HS-5 (cell line): Measurements from ENCODE around the gene CTXN1.
"Not testable (repeated sequence)": the region's sequence is repeated elsewhere in the genome, so short reads cannot be mapped to it uniquely, and the experiment has no call there.

Source experiments
- DNase-seq: peaks from one replicate; pipeline ENCODE4 v3.0.0-alpha.2; 2012; ENCODE audit warnings: low read depth

Gene CTXN1

GRCh38 chr19:7926021-7926726 is at the start of gene CTXN1:
CTXN1 (minus strand) TSS chr19:7926135; CDS start chr19:7925538, 597 bp downstream.
- DNase-seq: no peak

DNA sequence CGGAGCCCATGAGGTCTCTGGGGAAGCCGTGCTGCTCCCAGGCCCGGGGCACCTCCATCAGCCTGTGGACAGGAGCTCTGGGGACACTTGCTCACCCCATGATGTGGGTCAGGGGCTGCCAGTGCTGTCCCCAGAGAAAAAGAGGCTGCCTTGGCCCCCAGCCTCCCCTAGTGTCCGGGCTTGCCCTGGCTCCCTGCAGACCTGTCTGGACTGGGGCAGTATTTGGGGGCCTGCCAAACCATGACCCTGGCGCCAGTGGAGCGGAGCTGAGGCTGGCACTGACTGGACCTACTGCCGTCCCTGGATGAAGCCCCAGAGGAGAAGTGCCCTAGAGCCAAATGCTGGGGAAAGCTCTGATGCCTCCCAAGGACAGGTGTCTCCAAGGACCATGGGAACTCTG is 49.1 kb upstream of the CTXN1 start:
- DNase-seq: no peak

DNA sequence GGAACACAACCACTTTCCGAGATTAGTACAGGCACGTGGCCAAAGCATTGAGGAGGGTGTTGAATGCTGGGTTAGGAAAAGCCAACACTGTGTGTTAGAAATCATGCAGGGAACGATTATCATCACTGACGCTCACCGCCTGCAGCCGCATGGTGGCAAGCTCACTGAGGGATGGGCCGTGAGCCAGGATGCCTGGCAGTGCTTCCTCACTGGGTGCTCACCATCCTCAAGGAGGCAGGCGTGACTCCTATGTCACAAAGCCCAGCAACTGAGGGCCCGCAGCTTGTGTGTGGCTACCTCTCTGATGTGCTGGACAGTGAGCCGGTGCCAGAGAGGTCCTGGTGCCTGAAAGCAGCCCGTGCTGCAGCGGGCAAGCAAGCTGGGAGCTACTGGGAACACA is 47.9 kb upstream of the CTXN1 start:
- no peak for DNase-seq

GRCh38 chr19:7971553-7972520 is 45.9 kb upstream of the CTXN1 start:
- DNase-seq: no peak

GRCh38 chr19:7970716-7971448 is 44.9 kb upstream of the CTXN1 start:
- no peak for DNase-seq

- DNase-seq: no peak
Observed at GRCh38 chr19:7969555-7969939, 43.6 kb upstream of the CTXN1 start.

DNA sequence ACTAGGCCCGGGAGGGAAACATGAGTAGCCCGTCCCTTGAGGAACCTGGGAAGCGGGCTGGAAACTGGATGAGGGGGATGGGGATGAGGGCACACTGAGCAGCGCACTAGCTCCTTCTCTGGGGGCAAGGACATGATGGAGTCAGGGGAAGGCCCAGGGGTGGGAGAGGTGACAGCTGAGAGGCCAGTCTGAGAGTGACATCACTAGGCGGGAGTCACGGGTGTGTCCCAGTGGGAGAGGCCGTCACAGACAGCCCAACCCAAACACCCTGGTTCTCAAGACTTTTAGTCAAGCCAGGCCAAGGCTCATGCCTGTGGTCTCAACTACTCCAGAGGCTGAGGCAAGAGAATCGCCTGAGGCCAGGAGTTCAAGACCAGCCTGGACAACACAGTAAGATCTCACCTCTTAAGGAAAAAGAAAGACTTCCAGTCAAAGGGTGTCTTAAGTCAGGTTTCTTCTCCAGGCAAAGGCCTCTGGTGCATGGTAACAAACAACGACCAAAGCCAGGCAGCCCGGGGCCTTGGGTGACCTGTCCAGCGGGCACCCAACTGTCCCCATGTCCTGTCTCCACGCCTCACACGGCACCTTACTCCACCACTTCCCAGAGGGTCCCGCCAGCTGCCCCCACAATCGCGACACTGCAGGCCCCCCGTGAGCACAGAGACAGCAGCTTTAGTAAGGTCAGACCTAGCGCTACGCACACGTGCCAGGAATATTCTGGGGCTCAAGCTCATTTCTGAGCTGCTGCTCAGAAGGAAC is 43.0 kb upstream of the CTXN1 start:
- no peak for DNase-seq

DNA sequence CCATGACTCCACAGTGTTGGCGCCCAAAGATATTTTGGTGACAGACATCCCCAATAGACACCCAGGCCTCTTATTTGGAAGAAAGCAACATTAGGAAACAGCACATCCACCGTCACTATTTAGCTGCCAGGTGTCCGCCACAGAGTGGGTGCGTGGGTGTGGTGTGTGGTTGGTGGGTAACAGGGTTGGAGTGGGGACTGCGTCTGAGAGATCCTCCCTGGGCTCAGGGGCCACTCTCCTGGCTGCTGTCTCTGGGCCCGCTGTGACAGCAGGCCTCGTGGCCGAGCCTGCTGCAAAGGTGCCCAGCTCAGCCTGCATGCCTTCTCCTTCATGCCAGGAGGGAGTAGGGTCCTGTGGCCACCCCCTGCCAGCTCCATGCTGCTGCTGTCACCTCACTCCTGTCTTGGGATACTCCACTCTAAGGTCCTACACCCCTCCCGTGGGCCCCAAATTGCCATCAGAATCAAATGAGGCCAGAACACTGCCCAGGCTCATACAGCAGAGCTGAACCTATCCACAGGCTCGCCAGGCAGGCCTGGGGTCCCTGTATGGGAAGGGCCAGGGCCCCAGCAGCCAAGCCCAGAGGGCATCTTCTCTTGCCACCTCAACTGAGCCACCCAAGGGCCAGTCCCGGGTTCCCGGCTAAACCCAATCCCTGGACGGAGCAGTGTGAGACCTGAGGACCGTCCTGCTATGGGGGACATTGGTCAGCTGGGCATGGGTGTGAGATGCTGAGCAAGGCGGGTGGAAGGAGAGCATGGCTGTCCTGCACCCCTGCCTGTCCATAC is 42.3 kb upstream of the CTXN1 start:
- DNase-seq: no peak

GRCh38 chr19:7965921-7966665 is 40.2 kb upstream of the CTXN1 start:
- DNase-seq: no peak

GRCh38 chr19:7965259-7965841 is 39.4 kb upstream of the CTXN1 start:
- DNase-seq: no peak

GRCh38 chr19:7963566-7963965 is 37.6 kb upstream of the CTXN1 start:
- DNase-seq: no peak

GRCh38 chr19:7962644-7963268 is 36.8 kb upstream of the CTXN1 start:
- no peak for DNase-seq

DNA sequence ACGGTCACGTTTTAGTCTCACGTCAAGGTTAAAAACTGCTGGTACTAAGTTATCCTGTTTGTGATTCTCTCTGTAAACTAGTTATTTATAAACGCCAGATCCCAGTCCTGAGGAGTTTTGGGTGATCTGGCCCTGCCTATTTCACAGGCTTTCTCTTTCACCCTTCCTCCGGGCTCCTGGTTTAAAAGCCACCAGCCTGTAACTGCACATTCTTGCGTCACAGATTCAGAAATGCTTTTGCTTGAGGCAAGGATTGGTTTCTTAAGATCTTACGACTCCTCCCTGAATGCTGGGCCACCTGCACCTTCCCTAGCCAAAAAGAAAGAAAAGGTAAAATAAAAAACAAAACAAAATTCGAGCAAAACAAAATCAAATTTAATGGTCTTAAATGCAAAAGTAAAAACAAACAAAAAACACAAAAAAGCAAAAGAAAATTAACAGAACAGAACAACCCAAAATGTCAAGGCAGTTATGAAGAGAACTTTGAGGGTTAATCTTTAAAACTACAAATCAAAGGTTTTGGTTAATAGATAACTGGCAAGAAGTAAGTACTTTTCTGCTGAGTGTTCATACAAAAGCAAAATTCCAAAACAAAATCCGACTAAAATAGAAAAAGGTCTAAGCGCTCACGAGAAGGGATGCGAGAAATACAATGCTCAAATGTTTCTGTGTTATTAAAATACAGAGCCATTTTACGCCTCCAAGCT is 36.1 kb upstream of the CTXN1 start:
- DNase-seq: no peak

DNA sequence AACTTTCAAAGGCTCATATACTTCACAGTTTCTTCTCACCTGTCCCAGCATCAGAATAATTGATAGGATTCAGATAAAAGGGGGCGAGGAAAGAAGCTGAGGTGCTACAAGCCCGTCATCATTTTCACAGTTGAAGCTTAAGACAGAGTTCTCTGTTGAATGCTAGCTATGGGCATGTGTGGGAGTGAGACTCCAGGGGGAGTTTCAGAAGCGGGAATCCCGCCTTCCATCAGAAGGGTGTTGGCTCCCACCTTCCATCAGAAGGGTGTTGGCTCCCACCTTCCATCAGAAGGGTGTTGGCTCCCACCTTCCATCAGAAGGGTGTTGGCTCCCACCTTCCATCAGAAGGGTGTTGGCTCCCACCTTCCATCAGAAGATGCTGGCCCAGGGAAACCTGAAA is 35.1 kb upstream of the CTXN1 start:
- not testable (repeated sequence) for DNase-seq

GRCh38 chr19:7959211-7959610 is 33.3 kb upstream of the CTXN1 start:
- DNase-seq: no peak

DNA sequence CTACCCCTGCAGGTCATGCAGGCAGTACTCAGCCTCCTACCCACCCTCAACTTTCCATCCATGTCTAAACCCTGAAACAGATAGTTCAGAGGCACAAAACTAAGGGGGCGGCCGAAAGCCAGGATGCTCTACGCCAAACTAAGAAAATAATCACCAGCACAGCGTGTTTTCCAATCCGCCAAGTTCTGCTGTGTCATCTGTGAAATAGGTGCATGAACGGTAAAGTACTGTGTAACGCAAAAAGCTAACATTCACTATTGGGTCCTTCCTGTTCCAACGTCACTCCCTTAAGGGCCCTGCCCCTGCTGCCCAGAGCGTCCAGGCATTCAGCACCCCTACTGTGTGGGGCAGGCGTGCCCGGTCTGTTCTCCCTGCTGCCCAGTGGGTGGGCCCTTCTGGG is 29.8 kb upstream of the CTXN1 start:
- DNase-seq: no peak

GRCh38 chr19:7953576-7953975 is 27.6 kb upstream of the CTXN1 start:
- no peak for DNase-seq

DNA sequence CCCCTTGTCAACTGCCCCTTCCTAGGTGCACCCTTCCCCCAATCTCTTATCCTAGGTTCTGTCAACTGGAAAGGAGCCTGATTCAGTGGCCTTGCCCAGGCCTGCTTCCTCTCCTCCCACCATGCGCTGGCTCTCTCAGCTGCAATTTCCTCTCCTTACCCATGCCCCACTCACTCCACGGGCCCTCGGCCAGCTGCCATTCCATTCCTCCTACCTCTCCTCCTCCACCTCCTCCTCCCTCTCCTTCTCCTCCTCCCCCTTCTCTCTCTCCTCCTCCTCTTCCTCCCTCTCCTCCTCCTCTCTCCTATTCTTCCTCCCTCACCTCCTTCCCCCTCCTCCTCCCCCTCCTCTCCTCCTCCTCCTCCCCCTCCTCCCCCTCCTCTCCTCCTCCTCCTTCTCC is 27.1 kb upstream of the CTXN1 start:
- DNase-seq: no peak

DNA sequence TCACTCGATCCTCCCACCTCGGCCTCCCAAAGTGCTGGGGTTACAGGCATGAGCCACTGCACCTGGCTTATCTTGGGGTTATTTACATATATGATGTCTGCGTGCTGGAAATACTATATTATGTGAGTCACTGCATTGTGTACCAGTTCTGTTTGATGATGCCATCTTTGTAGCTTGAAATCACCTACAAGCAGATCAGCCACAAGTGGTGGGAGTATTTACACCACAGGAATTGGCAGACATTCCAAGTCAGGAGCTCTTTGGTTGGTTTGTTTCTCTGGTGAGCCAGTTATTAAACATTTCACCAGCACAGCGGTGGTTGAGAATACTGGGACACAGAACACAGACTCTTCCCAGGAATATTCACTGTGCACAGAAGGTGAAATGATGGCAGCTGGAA is 22.0 kb upstream of the CTXN1 start:
- no peak for DNase-seq
